Type B pancreatic cell (in vitro differentiated cells): ENCODE results near the gene HS3ST3B1. TPM values are rescaled to one million over a fixed set of nuclear protein-coding genes. Genes with fewer than 3 reads are reported as not detected.

ENCODE experiments used
- DNase-seq: peaks from one replicate; pipeline ENCODE4 v3.0.0; 2021; ENCODE audit warnings: mixed read lengths; ENCODE audit not compliant: unreplicated experiment; ENCODE audit errors: extremely low spot score
- H3K27ac Mint-ChIP-seq: 2 replicates; pipeline ENCODE4 v1.8.0; 2021; ENCODE audit warnings: mild to moderate bottlenecking, mixed read lengths
- H3K27me3 Mint-ChIP-seq: 2 replicates; pipeline ENCODE4 v1.8.0; 2021; ENCODE audit warnings: mixed read lengths
- H3K36me3 Mint-ChIP-seq: 2 replicates; pipeline ENCODE4 v1.8.0; 2021; ENCODE audit warnings: mixed read lengths
- H3K4me1 Mint-ChIP-seq: one replicate; pipeline ENCODE4 v1.8.0; 2021; ENCODE audit warnings: mixed read lengths; ENCODE audit not compliant: unreplicated experiment
- H3K4me3 Mint-ChIP-seq: 2 replicates; pipeline ENCODE4 v1.8.0; 2021; ENCODE audit warnings: mild to moderate bottlenecking, mixed read lengths
- H3K9me3 Mint-ChIP-seq: 2 replicates; pipeline ENCODE4 v1.8.0; 2021; ENCODE audit warnings: mixed read lengths
- CTCF ChIP-seq: fragments of 200-600 bp; sonication (generic); conservative IDR thresholded peaks from 2 replicates; pipeline ENCODE4 v1.5.0; 2021; ENCODE audit warnings: antibody characterized with exemption, mild to moderate bottlenecking
- total RNA-seq: library from RNA; stranded (reverse); gene quantifications from 2 replicates; pipeline ENCODE4 v1.2.1, GENCODE V29; 2021; ENCODE audit warnings: low replicate concordance

Gene HS3ST3B1
- total RNA-seq, 1 donor from 2014 or later: 12.9 TPM

GRCh38 chr17:14331225-14331981 lies 30.5 kb downstream of the HS3ST3B1 start:
- no peak overlapping the region for H3K27ac Mint-ChIP-seq
- TF ChIP-seq CTCF: no peak
- H3K4me3 Mint-ChIP-seq: no peak overlapping the region
- H3K4me1 Mint-ChIP-seq: peaks cover 18% of the 10 kb centered on the region
- DNase-seq: no peak
- peaks cover 5% of the 10 kb centered on the region for H3K36me3 Mint-ChIP-seq
- peaks cover 5% of the 10 kb centered on the region for H3K27me3 Mint-ChIP-seq
- peaks cover 4% of the 10 kb centered on the region for H3K9me3 Mint-ChIP-seq

DNA sequence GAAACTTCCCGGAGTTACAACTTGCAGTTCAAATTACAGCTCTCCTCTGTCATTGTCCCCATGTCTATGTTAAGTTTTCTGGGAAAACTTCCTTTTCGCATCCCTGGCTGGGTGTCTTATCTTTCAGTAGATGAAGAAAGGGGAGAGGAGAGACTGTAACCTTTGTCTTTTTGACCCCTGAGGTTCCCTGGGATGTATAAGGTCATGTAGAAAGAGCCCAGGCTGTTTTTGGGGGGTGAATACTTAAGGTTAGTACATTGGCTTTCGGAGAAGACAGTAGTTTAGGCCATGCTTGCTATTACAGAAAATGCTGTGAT lies 31.1 kb downstream of the HS3ST3B1 start:
- H3K36me3 Mint-ChIP-seq: peaks cover 4% of the 10 kb centered on the region
- peaks cover 18% of the 10 kb centered on the region for H3K4me1 Mint-ChIP-seq
- peaks cover 5% of the 10 kb centered on the region for H3K27me3 Mint-ChIP-seq
- no peak overlapping the region for H3K27ac Mint-ChIP-seq
- H3K4me3 Mint-ChIP-seq: no peak overlapping the region
- no peak for TF ChIP-seq CTCF
- H3K9me3 Mint-ChIP-seq: peaks cover 4% of the 10 kb centered on the region
- DNase-seq: no peak

GRCh38 chr17:14332331-14332730 lies 31.4 kb downstream of the HS3ST3B1 start:
- Mint-ChIP-seq H3K4me1 (peaks cover 18% of the 10 kb centered on the region), H3K36me3 (peaks cover under 1% of the 10 kb centered on the region), H3K4me3 (no peak overlapping the region), H3K9me3 (peaks cover 4% of the 10 kb centered on the region), H3K27me3 (peaks cover 5% of the 10 kb centered on the region), H3K27ac (no peak overlapping the region)
- no peak for TF ChIP-seq CTCF
- no peak for DNase-seq

GRCh38 chr17:14333506-14333905 lies 32.6 kb downstream of the HS3ST3B1 start:
- H3K9me3 Mint-ChIP-seq: no peaks in the 10 kb centered on the region
- DNase-seq: no peak
- no peak overlapping the region for H3K27ac Mint-ChIP-seq
- no peaks in the 10 kb centered on the region for H3K36me3 Mint-ChIP-seq
- TF ChIP-seq CTCF: no peak
- no peak overlapping the region for H3K4me3 Mint-ChIP-seq
- H3K4me1 Mint-ChIP-seq: peaks cover 14% of the 10 kb centered on the region
- no peaks in the 10 kb centered on the region for H3K27me3 Mint-ChIP-seq

GRCh38 chr17:14334276-14334840 lies 33.5 kb downstream of the HS3ST3B1 start:
- H3K27ac Mint-ChIP-seq: no peak overlapping the region
- no peak for DNase-seq
- TF ChIP-seq CTCF: no peak
- H3K36me3 Mint-ChIP-seq: peaks cover 5% of the 10 kb centered on the region
- H3K4me1 Mint-ChIP-seq: peaks cover 14% of the 10 kb centered on the region
- H3K9me3 Mint-ChIP-seq: no peaks in the 10 kb centered on the region
- no peak overlapping the region for H3K4me3 Mint-ChIP-seq
- H3K27me3 Mint-ChIP-seq: no peaks in the 10 kb centered on the region
